ENCODE measurements around the gene AFDN.

The AFDN gene

GRCh38 chr6:167800549-167800948 lies 26.2 kb upstream of the AFDN start:
- no peaks in the 10 kb centered on the region for H3K9me3 ChIP-seq (ENCODE audit: control insufficient read depth, insufficient read depth, low read length)
- H3K4me1 ChIP-seq (ENCODE audit: insufficient read depth, low read length): peaks cover 5% of the 10 kb centered on the region; the same call in 1 of the 2 replicates
- H3K36me3 ChIP-seq (ENCODE audit: insufficient read depth, low read length): no peaks in the 10 kb centered on the region
- no peak overlapping the region for H3K9ac ChIP-seq (ENCODE audit: low read depth, low read length)

- no peaks in the 10 kb centered on the region for H3K9me3 ChIP-seq (ENCODE audit: control insufficient read depth, insufficient read depth, low read length)
- H3K4me1 ChIP-seq (ENCODE audit: insufficient read depth, low read length): peaks cover 5% of the 10 kb centered on the region; the same call in 1 of the 2 replicates
- H3K9ac ChIP-seq (ENCODE audit: low read depth, low read length): no peak overlapping the region
- no peaks in the 10 kb centered on the region for H3K36me3 ChIP-seq (ENCODE audit: insufficient read depth, low read length)
Observed at GRCh38 chr6:167801263-167801662, 25.4 kb upstream of the AFDN start.

GRCh38 chr6:167802339-167802738 lies 24.4 kb upstream of the AFDN start:
- H3K4me1 ChIP-seq (ENCODE audit: insufficient read depth, low read length): peaks cover 5% of the 10 kb centered on the region; the same call in 1 of the 2 replicates

GRCh38 chr6:167803816-167804215 lies 22.9 kb upstream of the AFDN start:
- Histone ChIP-seq H3K9me3 (ENCODE audit: control insufficient read depth, insufficient read depth, low read length) (no peaks in the 10 kb centered on the region), H3K36me3 (ENCODE audit: insufficient read depth, low read length) (no peaks in the 10 kb centered on the region), H3K9ac (ENCODE audit: low read depth, low read length) (no peak overlapping the region), H3K4me1 (ENCODE audit: insufficient read depth, low read length) (peaks cover 5% of the 10 kb centered on the region; the same call in 1 of the 2 replicates)

More at GRCh38 chr6:167802339-167802738, 24.4 kb upstream of the AFDN start:
- H3K9ac ChIP-seq (ENCODE audit: low read depth, low read length): no peak overlapping the region
- no peaks in the 10 kb centered on the region for H3K9me3 ChIP-seq (ENCODE audit: control insufficient read depth, insufficient read depth, low read length)
- no peaks in the 10 kb centered on the region for H3K36me3 ChIP-seq (ENCODE audit: insufficient read depth, low read length)

GRCh38 chr6:167804281-167805013 lies 22.3 kb upstream of the AFDN start:
- H3K36me3 ChIP-seq (ENCODE audit: insufficient read depth, low read length): no peaks in the 10 kb centered on the region
- no peak overlapping the region for H3K9ac ChIP-seq (ENCODE audit: low read depth, low read length)
- no peaks in the 10 kb centered on the region for H3K4me1 ChIP-seq (ENCODE audit: insufficient read depth, low read length)
- H3K9me3 ChIP-seq (ENCODE audit: control insufficient read depth, insufficient read depth, low read length): no peaks in the 10 kb centered on the region

GRCh38 chr6:167805349-167806060 lies 21.2 kb upstream of the AFDN start:
- H3K9me3 ChIP-seq (ENCODE audit: control insufficient read depth, insufficient read depth, low read length): no peaks in the 10 kb centered on the region
- no peaks in the 10 kb centered on the region for H3K4me1 ChIP-seq (ENCODE audit: insufficient read depth, low read length)
- no peak overlapping the region for H3K9ac ChIP-seq (ENCODE audit: low read depth, low read length)
- no peaks in the 10 kb centered on the region for H3K36me3 ChIP-seq (ENCODE audit: insufficient read depth, low read length)

- Histone ChIP-seq H3K9ac (ENCODE audit: low read depth, low read length) (no peak overlapping the region), H3K36me3 (ENCODE audit: insufficient read depth, low read length) (no peaks in the 10 kb centered on the region), H3K4me1 (ENCODE audit: insufficient read depth, low read length) (no peaks in the 10 kb centered on the region)
Observed at GRCh38 chr6:167806061-167806700, 20.5 kb upstream of the AFDN start.

GRCh38 chr6:167807200-167807599 lies 19.5 kb upstream of the AFDN start:
- Histone ChIP-seq H3K9ac (ENCODE audit: low read depth, low read length) (no peak overlapping the region), H3K36me3 (ENCODE audit: insufficient read depth, low read length) (no peaks in the 10 kb centered on the region), H3K9me3 (ENCODE audit: control insufficient read depth, insufficient read depth, low read length) (no peaks in the 10 kb centered on the region), H3K4me1 (ENCODE audit: insufficient read depth, low read length) (no peaks in the 10 kb centered on the region)

More at GRCh38 chr6:167806061-167806700, 20.5 kb upstream of the AFDN start:
- no peaks in the 10 kb centered on the region for H3K9me3 ChIP-seq (ENCODE audit: control insufficient read depth, insufficient read depth, low read length)

- H3K36me3 ChIP-seq (ENCODE audit: insufficient read depth, low read length): no peaks in the 10 kb centered on the region
- H3K9me3 ChIP-seq (ENCODE audit: control insufficient read depth, insufficient read depth, low read length): no peaks in the 10 kb centered on the region
- H3K4me1 ChIP-seq (ENCODE audit: insufficient read depth, low read length): no peaks in the 10 kb centered on the region
- no peak overlapping the region for H3K9ac ChIP-seq (ENCODE audit: low read depth, low read length)
Observed at GRCh38 chr6:167807756-167808155, 19.0 kb upstream of the AFDN start.

- Histone ChIP-seq H3K9ac (ENCODE audit: low read depth, low read length) (no peak overlapping the region), H3K4me1 (ENCODE audit: insufficient read depth, low read length) (no peaks in the 10 kb centered on the region), H3K36me3 (ENCODE audit: insufficient read depth, low read length) (no peaks in the 10 kb centered on the region), H3K9me3 (ENCODE audit: control insufficient read depth, insufficient read depth, low read length) (no peaks in the 10 kb centered on the region)
Observed at GRCh38 chr6:167811040-167811439, 15.7 kb upstream of the AFDN start.

- no peaks in the 10 kb centered on the region for H3K9me3 ChIP-seq (ENCODE audit: control insufficient read depth, insufficient read depth, low read length)
- no peak overlapping the region for H3K9ac ChIP-seq (ENCODE audit: low read depth, low read length)
- H3K36me3 ChIP-seq (ENCODE audit: insufficient read depth, low read length): no peaks in the 10 kb centered on the region
- no peaks in the 10 kb centered on the region for H3K4me1 ChIP-seq (ENCODE audit: insufficient read depth, low read length)
Observed at GRCh38 chr6:167811442-167812087, 15.1 kb upstream of the AFDN start.

GRCh38 chr6:167812088-167812487 lies 14.6 kb upstream of the AFDN start:
- Histone ChIP-seq H3K36me3 (ENCODE audit: insufficient read depth, low read length) (no peaks in the 10 kb centered on the region), H3K9me3 (ENCODE audit: control insufficient read depth, insufficient read depth, low read length) (no peaks in the 10 kb centered on the region), H3K9ac (ENCODE audit: low read depth, low read length) (no peak overlapping the region), H3K4me1 (ENCODE audit: insufficient read depth, low read length) (peaks cover 2% of the 10 kb centered on the region)

- no peaks in the 10 kb centered on the region for H3K9me3 ChIP-seq (ENCODE audit: control insufficient read depth, insufficient read depth, low read length)
- no peak overlapping the region for H3K9ac ChIP-seq (ENCODE audit: low read depth, low read length)
- H3K4me1 ChIP-seq (ENCODE audit: insufficient read depth, low read length): peaks cover 13% of the 10 kb centered on the region
- no peaks in the 10 kb centered on the region for H3K36me3 ChIP-seq (ENCODE audit: insufficient read depth, low read length)
Observed at GRCh38 chr6:167815296-167815980, 11.3 kb upstream of the AFDN start.

- Histone ChIP-seq H3K36me3 (ENCODE audit: insufficient read depth, low read length) (no peaks in the 10 kb centered on the region), H3K9ac (ENCODE audit: low read depth, low read length) (no peak overlapping the region), H3K9me3 (ENCODE audit: control insufficient read depth, insufficient read depth, low read length) (no peaks in the 10 kb centered on the region), H3K4me1 (ENCODE audit: insufficient read depth, low read length) (peaks cover 13% of the 10 kb centered on the region)
Observed at GRCh38 chr6:167817016-167817415, 9.7 kb upstream of the AFDN start.
